ENCODE data around the gene KLF1.

The KLF1 gene

GRCh38 chr19:12836529-12836863 is 50.5 kb downstream of the KLF1 start:
- DNase-seq, result no peak

DNA sequence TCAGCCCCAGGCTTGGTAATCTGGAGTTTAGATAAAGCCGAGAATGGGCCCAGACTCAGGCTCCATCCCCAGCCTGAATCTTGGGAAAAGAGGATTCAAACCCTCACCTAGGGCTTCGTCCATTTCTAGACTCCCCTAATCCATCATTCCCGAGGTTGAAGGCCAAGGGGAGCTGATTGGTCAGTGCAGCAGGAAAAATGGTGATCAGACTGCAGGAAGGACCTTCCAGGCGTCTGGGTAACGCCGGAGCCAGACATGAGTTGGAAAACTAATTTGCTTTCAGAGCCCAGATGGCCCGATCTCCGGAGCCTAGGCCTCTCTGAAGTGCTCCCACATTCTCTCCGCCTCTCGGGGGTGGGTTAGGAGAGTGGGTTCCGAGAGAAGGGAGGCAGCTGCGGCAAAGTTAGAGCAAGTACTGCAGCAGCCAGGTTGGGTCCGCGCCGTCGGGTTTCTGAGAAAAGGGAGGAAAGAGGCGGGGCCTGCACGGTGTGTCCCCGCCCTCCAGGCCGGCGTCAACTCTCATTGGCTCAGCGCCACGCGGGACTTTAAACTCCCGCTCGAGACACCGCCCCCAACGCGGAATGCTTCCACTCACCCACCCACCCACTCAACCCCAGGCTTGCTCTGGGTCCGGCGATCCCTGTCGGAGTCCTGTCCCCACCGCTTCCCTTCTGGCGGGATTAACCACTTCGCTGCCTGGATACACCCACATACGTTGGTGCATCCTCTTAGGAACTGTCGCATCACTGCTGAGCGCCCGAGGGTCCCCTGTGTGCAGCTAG is 51.8 kb downstream of the KLF1 start:
- no peak for DNase-seq

- DNase-seq, result no peak
These were observed 52.4 kb downstream of the KLF1 start, which contains the start of gene RTBDN for GRCh38 chr19:12834566-12834943. RTBDN (minus strand) TSS chr19:12834579; CDS start chr19:12829979, 4,600 bp downstream.

Data from NCI-H187 treated with DMSO at 0.1 percent for 48 hours (cell line).